ENCODE measurements around the gene MAGEA2.
"Not testable (repeated sequence)": the region's sequence is repeated elsewhere in the genome, so short reads cannot be mapped to it uniquely, and the experiment has no call there.

Gene MAGEA2

GRCh38 chrX:152738560-152738959 lies 15.1 kb downstream of the MAGEA2 start:
- DNase-seq = no peak
- Histone ChIP-seq H3K4me3 (ENCODE audit: low read depth, low read length) (no peak overlapping the region), H3K27ac (no peak overlapping the region), H3K9me3 (ENCODE audit: severe bottlenecking) (no peaks in the 10 kb centered on the region), H3K36me3 (no peaks in the 10 kb centered on the region), H3K27me3 (ENCODE audit: insufficient read depth, low read depth, severe bottlenecking) (peaks cover 72% of the 10 kb centered on the region)
- no peak for TF ChIP-seq CTCF (IDR thresholded peaks at IDR 0.05; ENCODE audit: low read depth, low read length)

GRCh38 chrX:152736528-152736927 lies 17.1 kb downstream of the MAGEA2 start:
- peaks cover 71% of the 10 kb centered on the region for H3K27me3 ChIP-seq (ENCODE audit: insufficient read depth, low read depth, severe bottlenecking)
- not testable (repeated sequence) for H3K9me3 ChIP-seq (ENCODE audit: severe bottlenecking); H3K36me3 ChIP-seq; DNase-seq; H3K27ac ChIP-seq; H3K4me3 ChIP-seq (ENCODE audit: low read depth, low read length)

GRCh38 chrX:152735860-152736511 lies 17.7 kb downstream of the MAGEA2 start:
- DNase-seq = no peak
- Histone ChIP-seq H3K36me3 (no peaks in the 10 kb centered on the region), H3K4me3 (ENCODE audit: low read depth, low read length) (no peak overlapping the region), H3K27me3 (ENCODE audit: insufficient read depth, low read depth, severe bottlenecking) (peaks cover 77% of the 10 kb centered on the region), H3K27ac (no peak overlapping the region), H3K9me3 (ENCODE audit: severe bottlenecking) (no peaks in the 10 kb centered on the region)
- no peak for TF ChIP-seq CTCF (IDR thresholded peaks at IDR 0.05; ENCODE audit: low read depth, low read length)

- no peak overlapping the region for H3K4me3 ChIP-seq (ENCODE audit: low read depth, low read length)
- H3K36me3 ChIP-seq = no peaks in the 10 kb centered on the region
- H3K27ac ChIP-seq = no peak overlapping the region
- DNase-seq = no peak
- H3K27me3 ChIP-seq (ENCODE audit: insufficient read depth, low read depth, severe bottlenecking) = peaks cover 81% of the 10 kb centered on the region
- H3K9me3 ChIP-seq (ENCODE audit: severe bottlenecking) = no peaks in the 10 kb centered on the region
- no peak for TF ChIP-seq CTCF (IDR thresholded peaks at IDR 0.05; ENCODE audit: low read depth, low read length)
These were observed 18.5 kb downstream of the MAGEA2 start for GRCh38 chrX:152735101-152735500.

- not testable (repeated sequence) for H3K9me3 ChIP-seq (ENCODE audit: severe bottlenecking); H3K27ac ChIP-seq; H3K36me3 ChIP-seq; H3K4me3 ChIP-seq (ENCODE audit: low read depth, low read length); DNase-seq
- H3K27me3 ChIP-seq (ENCODE audit: insufficient read depth, low read depth, severe bottlenecking) = peaks cover 84% of the 10 kb centered on the region
These were observed 19.3 kb downstream of the MAGEA2 start for GRCh38 chrX:152734143-152734858.

GRCh38 chrX:152733261-152733975 lies 20.2 kb downstream of the MAGEA2 start, which contains the start of the genes CSAG1 and MAGEA12:
Gene CSAG1 (minus strand): TSS chrX:152733721. CDS start chrX:152732460, 1,261 bp downstream.
Gene MAGEA12 (plus strand): TSS chrX:152733757. CDS start chrX:152736162, 2,405 bp downstream.
- no peak within 1 kb of the TSS for H3K27ac ChIP-seq
- TF ChIP-seq CTCF (IDR thresholded peaks at IDR 0.05; ENCODE audit: low read depth, low read length) = no peak
- no peak for DNase-seq
- no peaks in the 10 kb centered on the region for H3K9me3 ChIP-seq (ENCODE audit: severe bottlenecking)
- H3K36me3 ChIP-seq = no peaks in the 10 kb centered on the region
- H3K27me3 ChIP-seq (ENCODE audit: insufficient read depth, low read depth, severe bottlenecking) = peaks cover 80% of the 10 kb centered on the region
- peak within 1 kb of the TSS; percentile 21; the same call in 1 of the 2 replicates for H3K4me3 ChIP-seq (ENCODE audit: low read depth, low read length)

Measured in WERI-Rb-1 (cell line).